ENCODE data around the gene SLTM.

- TF ChIP-seq CTCF (IDR thresholded peaks at IDR 0.05) (no peak), ZFX (IDR thresholded peaks at IDR 0.05; ENCODE audit: borderline replicate concordance) (no peak)
Observed at GRCh38 chr15:58870451-58870850, 63.0 kb downstream of the SLTM start.

Measured in 22Rv1 (cell line).